Fibroblast of pulmonary artery (primary cell): Measurements from ENCODE around the gene TPX2.
"Not testable (repeated sequence)": the region's sequence is repeated elsewhere in the genome, so short reads cannot be mapped to it uniquely, and the experiment has no call there.

Source experiments
- DNase-seq: peaks from one replicate; pipeline ENCODE4 v3.0.0-alpha.2; 2010; ENCODE audit warnings: low read depth
- H3K4me3 ChIP-seq: replicated peaks from 2 replicates; pipeline ENCODE4 v1.5.1; 2011; ENCODE audit warnings: low read depth, mild to moderate bottlenecking, control low read depth, low read length, moderate library complexity
- CTCF ChIP-seq: IDR thresholded peaks from 2 replicates; pipeline ENCODE4 v1.5.1; 2011; ENCODE audit warnings: mild to moderate bottlenecking, control low read depth, low read length, inconsistent platforms; ENCODE audit errors: missing control alignments

Gene TPX2

GRCh38 chr20:31822421-31823330 is 83.6 kb downstream of the TPX2 start:
- peak; percentile 63 for DNase-seq
- peak; percentile 88 for TF ChIP-seq CTCF
- H3K4me3 ChIP-seq, result no peak overlapping the region

GRCh38 chr20:31823360-31824124 is 84.5 kb downstream of the TPX2 start:
- no peak for TF ChIP-seq CTCF
- H3K4me3 ChIP-seq, result no peak overlapping the region
- no peak for DNase-seq

- no peak for DNase-seq
- TF ChIP-seq CTCF, result no peak
- H3K4me3 ChIP-seq, result no peak overlapping the region
These were observed 85.0 kb downstream of the TPX2 start for GRCh38 chr20:31824125-31824485.

- no peak for DNase-seq
These were observed 85.6 kb downstream of the TPX2 start for GRCh38 chr20:31824554-31825313.

GRCh38 chr20:31826074-31826473 is 87.0 kb downstream of the TPX2 start:
- DNase-seq, result no peak
- no peak for TF ChIP-seq CTCF

More at GRCh38 chr20:31824554-31825313, 85.6 kb downstream of the TPX2 start:
- no peak for TF ChIP-seq CTCF
- H3K4me3 ChIP-seq, result no peak overlapping the region

GRCh38 chr20:31827059-31827458 is 88.0 kb downstream of the TPX2 start:
- no peak for TF ChIP-seq CTCF
- no peak overlapping the region for H3K4me3 ChIP-seq
- DNase-seq, result no peak

More at GRCh38 chr20:31826074-31826473, 87.0 kb downstream of the TPX2 start:
- no peak overlapping the region for H3K4me3 ChIP-seq

- DNase-seq, H3K4me3 ChIP-seq: not testable (repeated sequence)
These were observed 88.9 kb downstream of the TPX2 start for GRCh38 chr20:31828016-31828415.
